Fibroblast of mammary gland (primary cell): ENCODE measurements around the gene LRMDA.

Experiments used
- DNase-seq: peaks from one replicate; pipeline ENCODE4 v3.0.0-alpha.2; 2010; ENCODE audit warnings: low read depth
- H3K4me3 ChIP-seq: 2 replicates; pipeline ENCODE4 v1.5.1; 2011; ENCODE audit warnings: low read depth, mild to moderate bottlenecking, low read length, moderate library complexity; ENCODE audit not compliant: control insufficient read depth
- TF ChIP-seq, protein P1 (sequence below): conservative IDR thresholded peaks from 2 replicates; pipeline ENCODE4 v1.5.1; 2011; ENCODE audit warnings: low read depth, low read length, inconsistent platforms; ENCODE audit not compliant: control insufficient read depth, insufficient read depth

The LRMDA gene

DNA sequence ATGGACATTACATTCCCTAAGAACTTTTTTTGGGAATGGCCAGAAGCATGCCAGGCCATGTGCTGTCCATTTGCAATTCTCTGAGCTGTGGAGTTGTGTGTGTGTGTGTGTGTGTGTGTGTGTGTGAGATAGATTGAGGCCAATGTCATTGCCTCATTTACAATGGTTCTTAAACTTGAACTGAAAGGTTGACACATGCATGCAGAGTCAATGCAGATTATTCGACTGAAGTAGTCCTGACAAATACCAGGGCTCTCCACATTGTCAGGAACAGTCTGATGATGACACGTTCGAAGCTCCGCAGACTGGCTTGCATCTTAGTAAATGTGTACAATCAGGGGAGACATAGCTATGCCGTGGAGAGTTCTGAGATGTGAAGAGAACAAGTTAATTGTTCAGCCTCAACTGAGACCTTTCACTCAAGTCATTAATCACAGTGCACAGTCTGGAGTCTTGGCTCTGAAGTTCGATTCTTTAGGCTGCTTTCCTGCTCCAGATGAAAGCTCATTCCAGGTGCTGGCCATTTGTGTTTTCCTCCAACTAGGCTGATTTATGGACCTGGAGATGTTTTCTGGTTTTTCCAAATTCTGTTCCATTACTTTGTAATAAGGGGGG is 921.9 kb downstream of the LRMDA start:
- H3K4me3 ChIP-seq: no peak overlapping the region
- TF ChIP-seq, protein P1, sequence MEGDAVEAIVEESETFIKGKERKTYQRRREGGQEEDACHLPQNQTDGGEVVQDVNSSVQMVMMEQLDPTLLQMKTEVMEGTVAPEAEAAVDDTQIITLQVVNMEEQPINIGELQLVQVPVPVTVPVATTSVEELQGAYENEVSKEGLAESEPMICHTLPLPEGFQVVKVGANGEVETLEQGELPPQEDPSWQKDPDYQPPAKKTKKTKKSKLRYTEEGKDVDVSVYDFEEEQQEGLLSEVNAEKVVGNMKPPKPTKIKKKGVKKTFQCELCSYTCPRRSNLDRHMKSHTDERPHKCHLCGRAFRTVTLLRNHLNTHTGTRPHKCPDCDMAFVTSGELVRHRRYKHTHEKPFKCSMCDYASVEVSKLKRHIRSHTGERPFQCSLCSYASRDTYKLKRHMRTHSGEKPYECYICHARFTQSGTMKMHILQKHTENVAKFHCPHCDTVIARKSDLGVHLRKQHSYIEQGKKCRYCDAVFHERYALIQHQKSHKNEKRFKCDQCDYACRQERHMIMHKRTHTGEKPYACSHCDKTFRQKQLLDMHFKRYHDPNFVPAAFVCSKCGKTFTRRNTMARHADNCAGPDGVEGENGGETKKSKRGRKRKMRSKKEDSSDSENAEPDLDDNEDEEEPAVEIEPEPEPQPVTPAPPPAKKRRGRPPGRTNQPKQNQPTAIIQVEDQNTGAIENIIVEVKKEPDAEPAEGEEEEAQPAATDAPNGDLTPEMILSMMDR: no peak
- DNase-seq: peak; percentile 32

DNA sequence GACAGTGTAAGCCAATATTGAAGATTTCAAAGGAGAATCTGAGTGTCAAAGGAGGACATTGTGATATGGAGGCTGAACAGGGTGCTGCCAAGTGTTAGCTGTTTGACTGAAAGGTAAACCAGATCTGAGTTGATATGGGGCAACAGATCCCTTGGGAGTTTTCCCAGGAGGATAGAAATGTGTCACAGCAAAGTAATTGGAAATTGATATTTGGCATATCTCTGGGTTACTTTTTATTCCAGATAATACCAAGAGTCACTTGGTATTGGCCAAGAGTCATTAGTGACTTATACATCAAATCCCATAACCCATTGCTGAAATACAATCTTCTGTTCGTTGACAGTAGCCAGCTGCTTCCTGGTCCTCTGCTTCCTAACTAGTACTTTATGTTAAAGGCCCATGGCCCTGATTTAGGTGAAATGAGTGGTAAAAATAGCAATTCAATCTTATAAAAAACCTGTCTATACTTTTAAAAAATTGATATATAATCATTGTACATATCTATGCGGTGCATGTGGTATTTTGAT is 922.9 kb downstream of the LRMDA start:
- TF ChIP-seq, protein P1: no peak
- DNase-seq: no peak
- H3K4me3 ChIP-seq: no peak overlapping the region

DNA sequence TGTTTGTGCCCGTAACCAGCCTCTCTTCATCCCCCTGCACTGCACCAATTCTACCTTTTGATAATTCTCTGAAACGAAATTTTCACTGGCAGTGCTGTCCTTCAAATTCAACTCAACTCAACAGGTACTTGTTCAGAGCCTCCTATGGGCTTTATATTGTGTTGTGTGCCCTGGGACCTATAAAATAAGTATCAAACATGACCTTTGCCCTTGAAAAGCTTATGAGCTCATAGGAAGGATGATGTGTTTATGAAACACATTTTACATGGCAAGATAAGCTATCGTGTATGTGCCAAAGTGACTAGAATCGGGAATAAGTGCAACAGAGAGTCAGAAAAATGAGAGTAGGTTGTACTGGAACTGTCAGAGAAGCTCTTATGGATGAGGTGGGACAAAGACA is 923.5 kb downstream of the LRMDA start:
- DNase-seq: no peak
- TF ChIP-seq, protein P1: no peak
- no peak overlapping the region for H3K4me3 ChIP-seq

DNA sequence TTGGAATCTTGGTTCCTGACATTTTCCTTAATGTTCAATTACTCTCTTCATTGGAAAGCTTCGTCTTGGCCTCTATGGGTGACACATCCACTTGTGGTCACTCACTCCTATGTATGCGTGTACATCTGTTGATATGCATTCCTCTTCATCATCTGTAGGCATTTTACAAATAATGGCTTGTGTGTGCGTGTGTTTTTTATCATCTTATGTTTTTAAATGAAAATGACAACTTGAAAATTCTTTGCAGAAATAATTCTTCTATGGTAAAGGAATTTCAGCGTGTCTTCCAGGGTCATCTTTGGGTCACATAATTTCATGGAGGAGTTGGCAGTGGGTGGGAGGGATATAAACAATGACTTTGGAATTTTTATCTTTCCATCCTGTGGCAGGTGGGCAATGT is 925.1 kb downstream of the LRMDA start:
- peak; percentile 45 for DNase-seq
- H3K4me3 ChIP-seq: no peak overlapping the region
- TF ChIP-seq, protein P1: no peak

DNA sequence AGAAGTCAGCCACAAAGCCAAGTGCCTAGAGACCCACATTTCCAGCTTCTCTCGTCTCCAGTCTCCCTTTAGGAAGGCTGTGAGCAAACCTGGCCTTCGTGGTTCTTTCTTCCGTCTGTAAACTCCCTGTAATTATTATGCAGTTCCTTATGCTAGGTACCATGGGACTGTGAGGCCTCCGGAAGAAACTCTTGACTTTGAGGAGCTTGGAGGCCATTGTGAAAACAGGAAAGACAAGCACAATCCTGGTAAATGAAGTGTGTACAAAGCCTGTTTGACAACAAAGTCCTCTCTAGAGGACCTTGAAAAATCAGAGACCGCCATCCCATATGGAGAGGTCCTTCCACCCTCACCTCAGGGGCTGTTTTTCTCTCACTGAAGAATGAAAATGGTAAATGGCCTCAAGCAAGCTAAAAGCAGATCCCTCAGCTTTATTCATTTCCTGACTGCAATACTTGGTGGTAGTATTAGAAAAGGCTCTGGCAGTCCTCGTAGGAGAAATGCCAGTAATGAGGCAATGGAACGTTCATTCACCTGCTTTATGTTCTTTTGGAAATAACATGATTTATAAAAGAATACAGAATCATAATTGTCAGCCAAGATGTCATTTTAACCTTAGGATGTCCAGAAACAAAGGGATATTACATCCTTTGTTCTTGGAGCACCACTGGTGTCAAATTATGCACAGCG is 926.4 kb downstream of the LRMDA start:
- TF ChIP-seq, protein P1: no peak
- H3K4me3 ChIP-seq: no peak overlapping the region
- no peak for DNase-seq

DNA sequence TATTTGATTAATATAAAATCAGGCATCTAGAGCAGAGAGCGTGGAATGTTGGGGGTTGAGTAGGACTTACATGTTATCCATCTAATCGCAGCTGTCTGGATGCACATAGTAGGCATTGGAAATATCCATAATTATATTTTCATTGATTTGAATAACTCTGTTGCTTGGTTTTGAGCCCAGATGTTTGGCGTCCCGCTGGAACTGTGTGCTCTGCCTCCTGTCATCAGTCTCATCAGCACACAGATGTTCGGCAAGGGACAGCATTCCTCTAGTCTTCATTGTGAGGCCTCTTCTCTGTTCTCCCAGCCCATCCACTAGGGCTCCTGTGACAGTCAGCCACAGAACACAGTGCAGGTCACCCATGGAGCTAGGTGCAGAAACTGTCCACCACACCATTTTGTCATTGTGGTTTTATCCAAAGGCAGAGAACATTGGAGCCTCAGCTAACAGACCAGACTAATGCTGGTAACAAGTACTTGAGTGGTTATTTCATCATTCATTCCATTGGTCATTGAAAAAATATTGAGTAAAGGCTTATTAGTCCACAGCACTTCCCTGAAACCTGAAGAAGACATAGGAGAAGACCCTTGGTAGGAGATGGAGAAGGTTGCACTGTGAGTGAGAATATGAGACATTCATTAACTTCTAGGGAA is 927.4 kb downstream of the LRMDA start:
- no peak overlapping the region for H3K4me3 ChIP-seq
- DNase-seq: peak; percentile 15
- TF ChIP-seq, protein P1: no peak
